Activated CD4-positive, alpha-beta memory T cell treated with anti-CD3 and anti-CD28 coated beads, Interleukin-2, amount 10 ng/mL, durations not matched to agents 7 days and 5 days (primary cell): ENCODE results near the gene ALX3. TPM values are rescaled to one million over a fixed set of nuclear protein-coding genes. Genes with fewer than 3 reads are reported as not detected.

Experiments
- CTCF ChIA-PET: fragments of 350-600 bp; sonication (Branson Sonifier 250); formaldehyde crosslinking; loops from one replicate; lab custom pipeline; 2021; ENCODE audit warnings: antibody characterized with exemption, inconsistent platforms; lab: Charles Lee
- POLR2A ChIA-PET: fragments of 350-600 bp; sonication (Branson Sonifier 250); formaldehyde crosslinking; loops from one replicate; lab custom pipeline; 2021; ENCODE audit warnings: antibody characterized with exemption; lab: Charles Lee
- DNase-seq: peaks from one replicate; pipeline ENCODE4 v3.0.0-alpha.2; 2020
- H3K27ac Mint-ChIP-seq: one replicate; pipeline ENCODE4 v1.8.0; 2021; ENCODE audit warnings: mild to moderate bottlenecking, mixed read lengths
- H3K27me3 Mint-ChIP-seq: one replicate; pipeline ENCODE4 v1.8.0; 2021; ENCODE audit warnings: mixed read lengths
- H3K36me3 Mint-ChIP-seq: one replicate; pipeline ENCODE4 v1.8.0; 2021; ENCODE audit warnings: low read depth, mixed read lengths
- H3K4me1 Mint-ChIP-seq: one replicate; pipeline ENCODE4 v1.8.0; 2021; ENCODE audit warnings: mixed read lengths
- H3K4me3 Mint-ChIP-seq: one replicate; pipeline ENCODE4 v1.8.0; 2021; ENCODE audit warnings: mild to moderate bottlenecking, mixed read lengths
- H3K9me3 Mint-ChIP-seq: one replicate; pipeline ENCODE4 v1.8.0; 2021; ENCODE audit warnings: mixed read lengths
- total RNA-seq, 2 experiments: library from RNA; stranded (reverse); gene quantifications; one replicate each; pipeline ENCODE4 v1.2.3, GENCODE V29; 2021

The ALX3 gene
- total RNA-seq, 2 experiments from 2014 or later: not detected

- H3K27me3 Mint-ChIP-seq: peaks cover 5% of the 10 kb centered on the region
- no peak overlapping the region for H3K27ac Mint-ChIP-seq
- no peaks in the 10 kb centered on the region for H3K36me3 Mint-ChIP-seq
- no peaks in the 10 kb centered on the region for H3K4me1 Mint-ChIP-seq
- H3K9me3 Mint-ChIP-seq: no peaks in the 10 kb centered on the region
- no peak overlapping the region for H3K4me3 Mint-ChIP-seq
- no peak for DNase-seq
- CTCF ChIA-PET: interaction anchor here (0.9 to 1.4 kb wide), 3 partner anchors 9 to 40 kb away, joined by 3 to 5 read pairs (median 3); no protein-coding TSS in a partner anchor
- POLR2A ChIA-PET: no interaction called here
Observed at GRCh38 chr1:110100335-110100734, 29.9 kb upstream of the ALX3 start.

DNA sequence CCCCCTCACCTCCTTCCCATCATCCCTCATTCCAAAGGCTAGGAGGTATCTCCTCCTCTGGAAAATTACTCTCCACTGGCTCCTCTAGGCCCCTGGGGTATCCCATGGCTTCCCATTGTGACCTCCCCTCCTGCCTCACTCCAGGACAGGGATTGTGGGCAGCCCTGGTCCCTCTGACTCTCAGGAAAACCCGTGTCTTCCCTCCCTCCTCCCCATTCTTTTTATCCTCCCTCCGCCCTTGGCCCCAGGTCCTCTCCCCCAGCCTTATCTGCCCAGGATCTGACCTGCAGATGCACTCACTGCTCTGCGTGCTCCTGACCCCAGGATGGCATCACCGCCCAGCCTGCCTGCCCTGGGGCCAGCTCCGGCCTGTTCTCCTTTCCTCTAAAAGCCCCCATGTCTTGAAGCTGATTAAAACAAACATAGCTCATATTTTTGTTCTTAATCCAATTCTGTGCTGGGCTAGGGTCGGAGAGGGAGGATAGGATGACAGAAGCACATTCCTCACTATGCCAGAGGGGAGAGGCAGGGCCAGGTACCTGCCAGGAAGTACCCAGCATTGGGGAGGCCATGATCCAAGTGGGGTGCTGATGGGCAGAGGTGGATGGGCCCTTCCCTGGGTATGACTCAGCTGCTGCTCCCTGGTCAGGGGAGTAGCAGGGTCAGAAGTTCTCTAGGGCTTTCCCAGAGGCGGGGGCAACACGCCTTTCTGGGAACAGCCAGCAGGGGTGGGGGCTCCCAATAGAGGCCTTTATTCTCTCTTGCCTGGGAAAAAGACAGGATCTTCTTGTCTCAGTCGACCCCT is 28.0 kb upstream of the ALX3 start:
- H3K4me3 Mint-ChIP-seq: no peak overlapping the region
- no peak overlapping the region for H3K27ac Mint-ChIP-seq
- CTCF ChIA-PET: interaction anchor here (0.7 to 2.5 kb wide), 4 partner anchors 10 to 57 kb away, joined by 3 to 7 read pairs (median 5); no protein-coding TSS in a partner anchor

GRCh38 chr1:110097507-110098221 is 27.2 kb upstream of the ALX3 start:
- no peak for DNase-seq
- H3K4me1 Mint-ChIP-seq: no peaks in the 10 kb centered on the region
- no peaks in the 10 kb centered on the region for H3K9me3 Mint-ChIP-seq
- H3K36me3 Mint-ChIP-seq: no peaks in the 10 kb centered on the region
- H3K27ac Mint-ChIP-seq: no peak overlapping the region
- ChIA-PET CTCF (interaction anchor here (0.5 to 2.5 kb wide), 5 partner anchors 10 to 415 kb away, joined by 3 to 7 read pairs (median 5); no protein-coding TSS in a partner anchor), POLR2A (interaction anchor here (0.9 kb wide), 1 partner anchor 17 kb away, joined by 3 read pairs; no protein-coding TSS in a partner anchor)
- H3K27me3 Mint-ChIP-seq: peaks cover 14% of the 10 kb centered on the region
- no peak overlapping the region for H3K4me3 Mint-ChIP-seq

More for the DNA sequence above, 28.0 kb upstream of the ALX3 start:
- H3K9me3 Mint-ChIP-seq: no peaks in the 10 kb centered on the region
- DNase-seq: no peak
- no peaks in the 10 kb centered on the region for H3K36me3 Mint-ChIP-seq
- POLR2A ChIA-PET: no interaction called here
- no peaks in the 10 kb centered on the region for H3K4me1 Mint-ChIP-seq
- peaks cover 8% of the 10 kb centered on the region for H3K27me3 Mint-ChIP-seq

DNA sequence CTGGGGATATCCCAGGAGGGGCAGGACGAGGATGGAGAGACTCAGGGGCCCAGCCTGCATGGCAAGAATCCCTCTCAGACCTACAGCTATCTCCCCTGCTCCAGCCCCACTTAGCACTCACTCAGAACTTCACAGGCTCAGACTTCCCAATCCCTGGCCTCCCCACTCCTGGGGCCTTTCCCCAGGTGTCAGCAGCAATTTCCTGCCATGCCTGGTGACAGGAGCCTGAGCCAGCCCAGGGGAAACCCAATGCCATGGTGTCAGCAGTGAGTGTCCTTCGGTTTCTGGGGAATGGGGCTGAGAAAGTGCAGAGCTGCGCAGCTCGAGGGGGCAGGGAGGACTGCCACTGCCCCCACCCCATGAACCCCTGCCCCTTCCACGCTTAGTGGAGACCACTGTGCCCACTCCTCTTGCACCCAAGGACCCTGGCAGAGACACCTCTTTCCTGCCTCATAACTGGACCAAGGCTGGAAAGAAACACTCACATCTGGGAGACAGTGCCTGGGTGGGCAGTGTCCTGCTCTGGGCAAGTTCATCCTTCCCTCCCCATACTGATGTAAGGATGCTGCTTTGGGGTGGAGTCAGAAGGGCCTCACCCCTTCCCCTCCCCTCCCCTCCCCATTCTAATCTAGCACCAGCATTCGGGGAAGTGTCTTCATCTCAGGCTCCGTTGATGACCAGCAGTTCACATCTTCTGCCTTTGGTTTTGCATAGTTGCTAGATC is 24.6 kb upstream of the ALX3 start:
- Mint-ChIP-seq H3K4me1 (no peaks in the 10 kb centered on the region), H3K36me3 (no peaks in the 10 kb centered on the region), H3K4me3 (no peak overlapping the region), H3K9me3 (no peaks in the 10 kb centered on the region), H3K27me3 (peaks cover 28% of the 10 kb centered on the region), H3K27ac (no peak overlapping the region)
- DNase-seq: no peak
- POLR2A ChIA-PET: no interaction called here
- CTCF ChIA-PET: no interaction called here

DNA sequence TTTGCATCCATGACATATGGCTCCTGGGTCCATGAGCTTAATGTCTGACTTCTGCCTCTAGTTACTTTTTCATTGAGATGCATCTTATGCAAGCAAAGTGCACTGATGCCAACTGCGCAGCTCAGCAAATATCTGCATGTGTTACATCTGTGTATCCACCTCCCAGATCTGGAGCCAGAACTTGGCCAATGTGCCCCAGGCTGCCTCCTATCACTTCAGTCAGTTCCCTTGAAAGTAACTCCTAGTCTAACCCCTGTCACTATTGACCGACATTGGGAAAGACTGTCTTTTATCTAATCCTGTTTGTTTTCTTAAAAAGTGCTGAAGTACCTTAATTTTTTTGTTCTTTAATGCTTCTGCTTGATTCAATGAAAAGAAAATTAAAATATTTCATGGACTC is 22.5 kb upstream of the ALX3 start:
- ChIA-PET POLR2A (no interaction called here), CTCF (interaction anchor here (0.8 to 3.4 kb wide), 4 partner anchors 9 to 33 kb away, joined by 3 to 30 read pairs (median 4); no protein-coding TSS in a partner anchor)
- H3K27me3 Mint-ChIP-seq: peaks cover 27% of the 10 kb centered on the region
- H3K36me3 Mint-ChIP-seq: no peaks in the 10 kb centered on the region
- no peaks in the 10 kb centered on the region for H3K4me1 Mint-ChIP-seq
- H3K27ac Mint-ChIP-seq: no peak overlapping the region
- H3K4me3 Mint-ChIP-seq: no peak overlapping the region
- DNase-seq: no peak
- H3K9me3 Mint-ChIP-seq: no peaks in the 10 kb centered on the region

DNA sequence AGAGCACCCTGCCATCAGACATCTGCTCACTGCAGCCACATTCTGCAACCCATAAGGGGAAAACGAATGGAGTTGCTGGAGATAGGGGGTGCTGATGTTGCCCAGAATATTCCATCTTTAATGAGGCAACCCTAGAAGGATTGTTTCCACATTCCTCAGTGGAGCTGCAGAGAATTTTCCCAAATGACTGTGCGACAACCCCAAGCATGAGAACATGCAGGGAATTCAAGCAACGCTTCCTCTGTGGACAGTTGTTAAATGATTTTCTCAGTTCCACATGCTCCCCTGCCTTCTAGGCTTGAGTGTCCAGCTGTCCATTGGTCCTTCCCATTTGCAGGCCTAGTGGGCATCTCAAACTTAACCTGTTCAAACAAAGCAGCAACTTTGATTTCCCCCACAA is 21.3 kb upstream of the ALX3 start:
- ChIA-PET CTCF (interaction anchor here (0.8 to 3.4 kb wide), 8 partner anchors 8 to 116 kb away, joined by 3 to 30 read pairs (median 3); no protein-coding TSS in a partner anchor), POLR2A (interaction anchor here (0.9 to 1.0 kb wide), 2 partner anchors 10 to 57 kb away, joined by 3 to 4 read pairs; partner anchors contain the start of gene STRIP1)
- no peaks in the 10 kb centered on the region for H3K9me3 Mint-ChIP-seq
- no peak overlapping the region for H3K27ac Mint-ChIP-seq
- no peaks in the 10 kb centered on the region for H3K36me3 Mint-ChIP-seq
- no peak overlapping the region for H3K4me3 Mint-ChIP-seq
- DNase-seq: no peak
- peaks cover 33% of the 10 kb centered on the region for H3K27me3 Mint-ChIP-seq
- no peaks in the 10 kb centered on the region for H3K4me1 Mint-ChIP-seq

DNA sequence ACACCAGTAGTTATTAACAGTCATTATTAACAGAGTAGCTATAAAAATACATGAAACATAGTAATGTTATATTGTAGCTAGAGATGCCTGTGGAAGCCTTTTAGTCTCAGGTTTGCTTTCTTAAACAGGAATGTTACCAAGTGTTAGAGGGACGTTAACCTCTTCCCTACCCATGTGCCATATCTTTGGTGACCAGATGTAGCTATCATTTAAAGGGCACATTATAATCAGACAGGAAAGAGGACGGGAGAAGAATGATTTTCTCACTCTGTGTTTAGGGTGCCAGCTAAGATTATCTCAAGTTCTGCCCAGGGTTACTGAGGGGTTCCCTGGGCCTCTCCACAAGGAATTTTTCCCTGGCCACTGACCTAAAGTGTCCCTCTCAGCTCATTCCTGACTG is 20.9 kb upstream of the ALX3 start:
- no peaks in the 10 kb centered on the region for H3K4me1 Mint-ChIP-seq
- CTCF ChIA-PET: interaction anchor here (0.8 to 3.4 kb wide), 8 partner anchors 9 to 117 kb away, joined by 3 to 30 read pairs (median 3); no protein-coding TSS in a partner anchor
- no peak overlapping the region for H3K27ac Mint-ChIP-seq
- H3K9me3 Mint-ChIP-seq: no peaks in the 10 kb centered on the region
- no peak for DNase-seq
- peaks cover 37% of the 10 kb centered on the region for H3K27me3 Mint-ChIP-seq
- no peaks in the 10 kb centered on the region for H3K36me3 Mint-ChIP-seq
- H3K4me3 Mint-ChIP-seq: no peak overlapping the region
- POLR2A ChIA-PET: interaction anchor here (0.6 to 1.0 kb wide), 3 partner anchors 10 to 57 kb away, joined by 3 to 4 read pairs (median 3); partner anchors contain the start of gene STRIP1

GRCh38 chr1:110089561-110090275 is 19.2 kb upstream of the ALX3 start:
- DNase-seq: no peak
- CTCF ChIA-PET: interaction anchor here (1.5 to 1.9 kb wide), 2 partner anchors 33 to 38 kb away, joined by 3 to 4 read pairs; no protein-coding TSS in a partner anchor
- H3K27ac Mint-ChIP-seq: no peak overlapping the region
- no peak overlapping the region for H3K4me3 Mint-ChIP-seq
- POLR2A ChIA-PET: no interaction called here
- H3K36me3 Mint-ChIP-seq: no peaks in the 10 kb centered on the region
- peaks cover 1% of the 10 kb centered on the region for H3K4me1 Mint-ChIP-seq
- no peaks in the 10 kb centered on the region for H3K9me3 Mint-ChIP-seq
- peaks cover 49% of the 10 kb centered on the region for H3K27me3 Mint-ChIP-seq

- CTCF ChIA-PET: interaction anchor here (1.1 to 1.6 kb wide), 17 partner anchors 9 to 407 kb away, joined by 3 to 32 read pairs (median 5); no protein-coding TSS in a partner anchor
- peaks cover 3% of the 10 kb centered on the region for H3K4me1 Mint-ChIP-seq
- no peaks in the 10 kb centered on the region for H3K36me3 Mint-ChIP-seq
- no peak for DNase-seq
- no peaks in the 10 kb centered on the region for H3K9me3 Mint-ChIP-seq
- no peak overlapping the region for H3K4me3 Mint-ChIP-seq
- POLR2A ChIA-PET: no interaction called here
- H3K27ac Mint-ChIP-seq: no peak overlapping the region
- peaks cover 55% of the 10 kb centered on the region for H3K27me3 Mint-ChIP-seq
Observed at GRCh38 chr1:110088739-110089316, 18.4 kb upstream of the ALX3 start.

DNA sequence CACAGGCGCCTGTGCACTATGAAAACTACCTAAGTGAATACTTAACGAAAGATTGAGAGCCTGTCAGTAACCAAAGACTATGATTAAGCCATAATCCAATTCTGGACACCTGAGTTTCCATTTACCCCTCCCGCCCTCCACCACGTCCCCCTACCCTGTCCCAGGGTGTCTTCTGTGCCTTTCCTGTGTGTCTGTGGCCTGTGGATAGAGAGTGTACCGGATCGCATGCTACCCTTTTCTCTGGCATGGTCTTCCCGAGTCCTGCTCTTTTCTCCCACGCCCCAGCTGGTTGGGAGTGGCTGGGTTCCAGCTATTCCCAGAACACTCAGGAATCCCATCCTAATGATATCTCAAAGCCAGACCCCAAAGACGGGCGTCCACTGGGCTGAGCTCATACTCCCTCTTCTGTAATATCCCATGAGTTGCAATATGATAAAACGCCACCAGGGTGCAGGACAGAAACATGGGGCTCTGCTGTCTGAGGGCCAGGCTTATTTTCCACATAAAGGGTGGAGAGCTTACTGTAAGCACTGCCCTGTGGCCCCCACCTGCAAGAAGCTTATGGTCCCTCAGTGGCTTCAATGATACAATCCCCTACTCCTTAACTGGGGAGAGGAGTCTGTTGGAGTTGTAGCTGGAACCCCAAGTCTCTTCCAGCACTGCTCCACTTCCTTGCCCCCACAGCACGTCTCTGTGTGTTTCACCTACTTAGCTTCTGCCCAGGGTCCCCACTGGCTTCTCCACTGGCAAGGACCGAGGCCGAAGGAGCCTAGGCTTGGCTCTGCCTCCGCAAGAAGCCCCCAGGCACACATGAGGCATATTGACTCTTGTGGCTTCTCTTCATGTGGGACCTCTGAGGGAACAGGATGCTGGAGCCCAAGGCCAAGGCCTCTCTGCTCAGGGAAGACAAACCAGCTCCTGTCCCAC is 17.6 kb upstream of the ALX3 start:
- Mint-ChIP-seq H3K27me3 (peaks cover 58% of the 10 kb centered on the region), H3K4me1 (peaks cover 10% of the 10 kb centered on the region), H3K4me3 (no peak overlapping the region), H3K9me3 (no peaks in the 10 kb centered on the region), H3K27ac (no peak overlapping the region), H3K36me3 (no peaks in the 10 kb centered on the region)
- POLR2A ChIA-PET: no interaction called here
- DNase-seq: peak; percentile 48
- CTCF ChIA-PET: interaction anchor here (0.6 to 1.6 kb wide), 27 partner anchors 9 to 760 kb away, joined by 3 to 32 read pairs (median 4); partner anchors contain the start of gene STRIP1

DNA sequence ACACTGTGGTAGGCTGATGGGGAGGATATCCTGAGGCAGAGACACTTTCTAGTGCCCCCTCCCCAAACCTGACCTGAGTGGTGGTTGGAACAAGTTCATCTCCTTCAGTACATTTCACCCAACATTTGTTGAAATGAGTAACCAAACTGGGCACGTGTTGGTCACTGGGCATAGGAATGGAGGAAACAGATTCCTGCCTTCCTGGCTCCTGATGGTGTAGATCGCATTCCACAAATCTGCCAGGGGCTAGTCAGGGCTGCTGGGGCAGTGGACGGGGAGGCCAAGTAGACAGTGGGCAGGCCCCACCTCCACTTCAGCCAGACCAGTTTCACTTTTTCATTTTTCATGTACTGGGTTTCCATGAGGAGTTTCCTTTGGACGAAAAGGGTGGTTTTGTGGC is 16.5 kb upstream of the ALX3 start:
- H3K27ac Mint-ChIP-seq: no peak overlapping the region
- no peaks in the 10 kb centered on the region for H3K9me3 Mint-ChIP-seq
- DNase-seq: no peak
- ChIA-PET POLR2A (no interaction called here), CTCF (interaction anchor here (0.8 to 1.4 kb wide), 3 partner anchors 30 to 361 kb away, joined by 3 to 5 read pairs (median 3); no protein-coding TSS in a partner anchor)
- no peak overlapping the region for H3K4me3 Mint-ChIP-seq
- peaks cover 10% of the 10 kb centered on the region for H3K4me1 Mint-ChIP-seq
- H3K27me3 Mint-ChIP-seq: peaks cover 56% of the 10 kb centered on the region
- no peaks in the 10 kb centered on the region for H3K36me3 Mint-ChIP-seq
